MM.1S (cell line): Measurements from ENCODE around the gene MED13L.

Source experiments
- EZH2phosphoT487 ChIP-seq: fragments of 300-600 bp; sonication (generic); IDR thresholded peaks from 2 replicates; pipeline ENCODE4 v1.6.1; 2018; ENCODE audit warnings: antibody characterized with exemption, low read length
- TF ChIP-seq, protein P1 (sequence below): fragments of 300-600 bp; sonication (generic); IDR thresholded peaks from 2 replicates; pipeline ENCODE4 v1.5.1; 2016; ENCODE audit warnings: antibody characterized with exemption, low read length, mixed read lengths

DNA sequence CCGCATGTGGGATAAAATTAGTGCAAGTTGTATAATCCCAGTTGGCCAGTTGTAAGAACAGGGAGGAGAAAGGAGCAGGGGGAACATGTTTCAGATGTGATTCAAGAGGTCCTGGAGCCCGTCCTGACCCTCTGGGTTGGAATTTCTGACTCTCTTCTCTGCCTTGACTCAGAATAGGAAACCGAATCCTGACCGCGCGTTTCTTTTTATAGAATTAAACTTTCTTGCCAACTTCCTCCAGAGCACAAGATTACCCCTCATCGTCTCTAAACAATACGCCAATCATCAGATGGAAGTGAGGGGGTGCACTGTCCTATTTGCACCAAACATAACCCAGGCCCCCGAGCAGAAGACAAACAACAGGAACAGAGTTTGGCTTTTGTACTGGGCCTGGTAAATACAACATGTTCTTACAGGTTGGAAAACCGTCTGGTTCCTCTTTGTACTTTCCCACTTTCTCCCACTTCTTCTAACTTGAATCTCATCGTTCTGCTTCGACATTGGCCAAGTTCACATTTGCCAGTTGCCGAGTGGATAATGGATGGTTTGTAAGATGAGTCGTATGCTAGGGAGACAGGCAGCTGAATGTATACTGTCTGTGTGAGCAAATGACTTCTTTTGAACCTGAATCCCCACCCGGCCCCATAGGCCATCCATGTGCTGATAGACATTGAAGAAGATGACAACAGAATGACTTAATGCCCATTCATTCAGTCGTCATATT, 42.6 kb upstream of the MED13L start:
- TF ChIP-seq, protein P1, sequence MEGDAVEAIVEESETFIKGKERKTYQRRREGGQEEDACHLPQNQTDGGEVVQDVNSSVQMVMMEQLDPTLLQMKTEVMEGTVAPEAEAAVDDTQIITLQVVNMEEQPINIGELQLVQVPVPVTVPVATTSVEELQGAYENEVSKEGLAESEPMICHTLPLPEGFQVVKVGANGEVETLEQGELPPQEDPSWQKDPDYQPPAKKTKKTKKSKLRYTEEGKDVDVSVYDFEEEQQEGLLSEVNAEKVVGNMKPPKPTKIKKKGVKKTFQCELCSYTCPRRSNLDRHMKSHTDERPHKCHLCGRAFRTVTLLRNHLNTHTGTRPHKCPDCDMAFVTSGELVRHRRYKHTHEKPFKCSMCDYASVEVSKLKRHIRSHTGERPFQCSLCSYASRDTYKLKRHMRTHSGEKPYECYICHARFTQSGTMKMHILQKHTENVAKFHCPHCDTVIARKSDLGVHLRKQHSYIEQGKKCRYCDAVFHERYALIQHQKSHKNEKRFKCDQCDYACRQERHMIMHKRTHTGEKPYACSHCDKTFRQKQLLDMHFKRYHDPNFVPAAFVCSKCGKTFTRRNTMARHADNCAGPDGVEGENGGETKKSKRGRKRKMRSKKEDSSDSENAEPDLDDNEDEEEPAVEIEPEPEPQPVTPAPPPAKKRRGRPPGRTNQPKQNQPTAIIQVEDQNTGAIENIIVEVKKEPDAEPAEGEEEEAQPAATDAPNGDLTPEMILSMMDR, result no peak
- TF ChIP-seq EZH2phosphoT487, result no peak
